OCI-LY3 (cell line): Measurements from ENCODE around the gene FIZ1.

ENCODE experiments used
- EZH2phosphoT487 ChIP-seq: fragments of 200-600 bp; shearing (Covaris generic); IDR thresholded peaks from 2 replicates; pipeline ENCODE4 v1.6.1; 2018; ENCODE audit warnings: antibody characterized with exemption, mixed run types, low read depth
- TF ChIP-seq, protein P1 (sequence below): fragments of 200-600, 300-600 bp; sonication (generic); IDR thresholded peaks from 2 replicates; pipeline ENCODE4 v1.5.1; 2014; ENCODE audit warnings: antibody characterized with exemption, low read length, low read depth

DNA sequence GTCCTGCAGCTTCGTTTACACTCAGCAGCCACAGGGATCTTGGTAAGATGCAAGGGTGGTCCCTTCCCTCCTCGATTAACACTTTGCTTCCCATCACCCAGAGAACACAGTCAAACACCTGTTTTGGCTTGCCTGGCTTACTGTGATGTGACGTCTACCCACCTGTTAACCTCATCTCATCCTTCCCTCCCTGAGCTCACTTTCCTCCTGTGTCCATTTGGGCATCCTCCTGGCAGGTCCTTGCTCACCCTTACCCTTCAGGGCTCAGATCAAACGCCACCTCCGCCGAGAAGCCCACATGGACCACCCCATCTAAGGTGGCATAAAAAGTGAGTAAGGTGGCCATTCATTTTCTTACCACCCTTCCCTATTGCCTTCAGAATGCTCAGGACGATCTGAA, 9.2 kb downstream of the FIZ1 start:
- TF ChIP-seq, protein P1, sequence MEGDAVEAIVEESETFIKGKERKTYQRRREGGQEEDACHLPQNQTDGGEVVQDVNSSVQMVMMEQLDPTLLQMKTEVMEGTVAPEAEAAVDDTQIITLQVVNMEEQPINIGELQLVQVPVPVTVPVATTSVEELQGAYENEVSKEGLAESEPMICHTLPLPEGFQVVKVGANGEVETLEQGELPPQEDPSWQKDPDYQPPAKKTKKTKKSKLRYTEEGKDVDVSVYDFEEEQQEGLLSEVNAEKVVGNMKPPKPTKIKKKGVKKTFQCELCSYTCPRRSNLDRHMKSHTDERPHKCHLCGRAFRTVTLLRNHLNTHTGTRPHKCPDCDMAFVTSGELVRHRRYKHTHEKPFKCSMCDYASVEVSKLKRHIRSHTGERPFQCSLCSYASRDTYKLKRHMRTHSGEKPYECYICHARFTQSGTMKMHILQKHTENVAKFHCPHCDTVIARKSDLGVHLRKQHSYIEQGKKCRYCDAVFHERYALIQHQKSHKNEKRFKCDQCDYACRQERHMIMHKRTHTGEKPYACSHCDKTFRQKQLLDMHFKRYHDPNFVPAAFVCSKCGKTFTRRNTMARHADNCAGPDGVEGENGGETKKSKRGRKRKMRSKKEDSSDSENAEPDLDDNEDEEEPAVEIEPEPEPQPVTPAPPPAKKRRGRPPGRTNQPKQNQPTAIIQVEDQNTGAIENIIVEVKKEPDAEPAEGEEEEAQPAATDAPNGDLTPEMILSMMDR: no peak
- TF ChIP-seq EZH2phosphoT487: no peak
